GM19023 (cell line): ENCODE results near the gene SPRING1.

Experiments used
- ATAC-seq: cut with Tn5 transposase; IDR thresholded peaks from one replicate; pipeline ENCODE4 v1.9.1; 2021; ENCODE audit warnings: mild to moderate bottlenecking, moderate library complexity; ENCODE audit not compliant: unreplicated experiment

SPRING1 gene

DNA sequence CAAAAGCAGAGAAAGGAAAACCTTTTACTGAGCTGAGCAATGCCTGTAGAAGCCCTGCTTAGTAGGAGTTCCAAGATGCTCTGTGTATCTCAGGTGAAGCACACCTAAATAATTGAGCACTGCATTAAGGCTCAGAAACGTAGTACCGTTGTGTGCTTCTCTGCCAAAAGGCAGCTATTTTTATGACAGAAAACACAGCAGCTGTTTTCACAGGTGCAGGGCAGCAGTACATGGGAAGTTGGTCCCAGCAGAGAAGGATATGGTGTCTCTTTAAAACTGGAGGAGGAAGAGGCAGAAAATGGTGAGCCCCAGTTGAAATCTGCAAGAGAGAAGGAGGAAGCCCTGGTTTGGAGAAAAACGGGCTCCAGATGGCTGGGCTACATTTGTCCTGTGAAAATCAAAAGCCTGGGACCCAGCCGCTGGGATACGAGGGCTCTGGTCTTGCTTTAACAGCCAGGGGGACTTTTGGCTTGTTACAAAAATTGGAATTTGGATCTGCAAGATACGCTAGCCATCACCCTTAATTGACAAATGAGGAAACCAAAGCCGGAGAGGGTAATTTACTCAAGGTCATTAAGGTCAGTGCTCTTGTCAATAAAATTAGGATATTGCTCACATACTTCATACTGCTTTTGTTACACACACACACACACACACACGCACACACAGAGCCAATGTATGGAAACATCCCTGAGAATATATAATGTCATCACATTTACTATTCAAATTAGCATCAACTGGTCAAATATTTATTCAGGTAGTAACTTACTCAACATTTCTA, 27.3 kb downstream of the SPRING1 start:
- no peak for ATAC-seq

DNA sequence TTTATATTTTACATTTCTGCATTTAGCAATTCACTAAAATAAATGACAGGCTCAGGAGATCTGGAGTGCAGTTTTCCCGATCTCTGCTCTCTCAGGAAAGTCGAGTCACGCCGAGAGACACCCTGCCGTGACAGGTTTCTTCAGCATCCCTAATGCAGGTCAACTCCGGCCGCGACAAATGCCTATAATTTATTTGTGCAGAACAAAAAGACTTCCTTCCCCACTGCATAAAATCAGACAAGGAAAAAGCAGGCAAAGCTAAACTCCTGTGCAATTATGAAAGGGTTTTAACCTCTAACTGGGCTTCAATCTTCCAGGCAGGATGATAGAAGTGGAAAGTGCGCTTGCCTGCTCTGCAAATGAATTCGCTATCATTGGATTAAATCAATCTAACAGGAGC, 28.1 kb downstream of the SPRING1 start:
- ATAC-seq: no peak

GRCh38 chr12:116708826-116709756, 28.8 kb downstream of the SPRING1 start:
- no peak for ATAC-seq

- no peak for ATAC-seq
These were observed 30.1 kb downstream of the SPRING1 start for GRCh38 chr12:116707751-116708150.

DNA sequence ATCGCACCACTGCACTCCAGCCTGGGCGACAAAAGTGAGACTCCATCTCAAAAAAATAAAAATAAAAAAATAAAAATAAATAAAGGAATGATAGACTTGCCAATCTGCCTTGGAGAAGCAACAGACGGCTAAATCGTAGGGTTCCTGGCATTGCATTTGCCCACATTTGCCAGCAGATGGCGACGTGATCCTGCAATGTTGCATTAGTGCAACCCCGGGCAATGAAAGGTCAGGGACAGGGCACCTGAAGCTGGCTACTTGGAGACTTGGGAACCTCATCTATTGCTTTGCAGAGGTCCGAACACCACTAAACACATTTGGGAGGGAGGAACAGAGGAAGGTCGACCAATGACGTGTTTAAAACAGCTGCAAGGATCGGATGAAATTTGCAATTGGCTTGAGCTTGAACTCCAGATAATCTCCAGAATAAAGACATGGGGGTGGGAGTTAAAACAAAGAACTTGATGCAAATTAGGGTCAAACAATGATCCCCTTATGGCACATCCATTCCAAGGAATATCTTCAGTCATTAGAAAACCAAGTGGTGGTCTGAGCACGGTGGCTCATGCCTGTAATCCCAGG, 34.6 kb downstream of the SPRING1 start:
- ATAC-seq: no peak

- no peak for ATAC-seq
These were observed 36.4 kb downstream of the SPRING1 start for GRCh38 chr12:116701432-116701831.

- ATAC-seq: no peak
These were observed 37.8 kb downstream of the SPRING1 start for GRCh38 chr12:116700066-116700465.

DNA sequence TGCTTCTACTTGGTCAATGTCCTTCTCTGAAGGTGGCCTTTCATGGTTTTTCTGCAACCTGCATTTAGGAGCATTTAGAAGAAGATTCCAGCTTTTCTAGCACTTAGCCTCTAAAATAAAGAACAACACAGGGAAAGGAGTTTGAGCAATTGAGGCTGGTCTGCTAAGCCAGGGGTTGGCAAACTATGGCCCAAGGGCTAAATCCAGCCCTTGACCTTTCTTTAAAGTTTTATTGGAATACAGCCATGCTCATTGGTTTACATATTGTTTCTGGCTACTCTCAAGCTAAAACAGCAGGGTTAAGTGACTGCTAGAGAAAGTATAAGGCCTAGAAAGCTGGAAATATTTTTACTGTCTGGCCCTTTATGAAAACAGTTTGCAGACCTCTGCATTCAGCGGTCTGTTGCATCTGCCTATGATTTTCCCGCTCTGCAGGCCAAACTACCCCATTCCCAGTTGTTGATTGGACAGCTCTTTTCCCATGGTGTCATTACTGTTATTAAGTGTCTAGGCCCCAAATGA, 39.3 kb downstream of the SPRING1 start:
- no peak for ATAC-seq

DNA sequence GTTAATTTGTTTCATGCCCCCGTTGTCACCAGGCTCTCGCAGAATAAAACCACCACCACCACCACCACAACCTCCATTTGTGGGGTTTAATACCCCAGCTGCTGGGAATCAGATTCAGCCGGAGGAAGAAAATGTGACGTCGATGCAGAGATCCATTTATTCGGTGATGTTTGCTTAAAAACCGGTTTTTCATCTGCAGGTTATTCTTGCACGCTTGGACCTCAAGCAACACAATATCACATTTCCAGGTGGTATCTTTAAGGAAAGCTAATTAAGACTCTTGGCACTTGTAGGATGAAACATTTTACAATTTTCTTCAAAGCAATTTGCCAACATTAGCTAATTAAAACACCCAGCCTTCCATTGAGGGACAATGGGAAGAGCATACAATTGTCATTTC, 39.8 kb downstream of the SPRING1 start:
- ATAC-seq: no peak

DNA sequence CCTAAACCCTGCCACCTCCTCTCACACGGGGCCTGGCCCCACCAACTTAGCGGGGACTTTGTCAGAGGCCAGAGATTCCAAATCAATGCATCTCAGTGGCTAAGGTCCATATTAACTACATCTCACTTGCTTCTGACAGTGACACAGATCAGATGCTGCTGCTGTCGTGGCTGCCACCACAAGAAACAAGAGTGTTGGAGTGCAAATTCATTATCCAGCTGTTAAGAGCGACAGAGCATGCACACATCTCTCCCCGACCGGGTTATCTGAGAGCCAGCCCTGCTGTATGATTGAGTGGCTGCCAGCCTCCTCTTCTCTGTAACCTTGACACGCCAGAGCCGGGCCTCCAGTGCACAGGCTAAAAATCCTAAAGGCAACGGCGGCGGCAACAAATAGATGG, 40.2 kb downstream of the SPRING1 start:
- ATAC-seq: no peak

DNA sequence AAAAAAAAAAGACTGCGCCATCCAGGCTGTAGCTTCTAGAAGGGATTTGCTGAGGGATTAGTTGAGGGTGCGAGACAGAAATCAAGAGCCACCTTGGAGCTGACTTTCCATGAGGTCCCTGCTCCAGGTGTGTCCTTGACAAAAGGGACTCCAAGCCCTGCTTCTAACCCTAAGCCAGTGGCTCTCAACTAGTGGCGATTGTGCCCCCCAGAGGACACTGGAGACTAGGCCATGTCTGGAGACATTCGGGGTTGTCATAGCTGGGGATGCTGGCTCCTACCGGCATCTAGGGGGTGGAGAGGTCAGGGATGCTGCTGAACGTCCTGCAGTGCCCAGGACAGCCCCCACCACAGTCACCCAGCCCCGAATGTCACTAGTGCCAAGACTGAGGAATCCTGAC, 40.6 kb downstream of the SPRING1 start:
- ATAC-seq: no peak

- no peak for ATAC-seq
These were observed 42.5 kb downstream of the SPRING1 start for GRCh38 chr12:116695464-116695725.

DNA sequence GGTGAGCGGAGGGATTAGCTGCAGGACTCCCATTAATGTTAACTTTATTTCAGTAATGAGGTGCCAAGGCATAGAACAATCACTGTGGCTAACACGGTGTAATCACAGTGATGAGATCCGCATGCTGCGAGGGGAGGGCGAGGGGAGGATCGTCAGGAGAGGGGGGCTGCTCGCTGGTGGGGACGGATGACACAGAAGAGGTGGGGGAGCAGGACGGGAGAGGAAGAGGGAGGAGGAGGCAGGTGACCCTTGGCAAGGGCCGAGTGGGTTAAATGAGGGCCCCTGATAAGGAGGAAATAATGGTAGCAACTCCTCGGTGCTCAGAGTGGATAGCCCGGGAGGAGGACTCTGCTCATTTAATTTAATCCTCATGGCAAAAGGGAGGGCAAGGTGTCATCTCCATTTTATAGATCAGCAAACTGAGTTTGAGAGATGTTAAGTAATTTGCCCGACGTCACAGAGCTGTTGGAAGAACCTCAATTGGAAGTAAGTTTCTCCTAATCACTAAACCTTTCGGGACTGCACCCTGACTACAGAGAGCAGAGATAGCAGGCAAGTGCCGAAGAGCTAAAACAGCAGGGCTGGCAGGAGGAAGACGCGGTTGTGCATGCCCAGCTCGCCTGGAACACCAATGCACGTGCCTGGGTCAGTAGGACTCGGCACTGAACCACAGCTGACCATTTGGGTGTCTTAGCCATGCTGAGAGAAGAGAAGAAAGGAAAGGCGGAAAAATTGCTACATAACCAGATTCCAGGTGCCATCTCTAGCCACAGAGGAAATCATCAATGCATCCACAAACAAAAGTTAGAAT, 43.0 kb downstream of the SPRING1 start:
- no peak for ATAC-seq

DNA sequence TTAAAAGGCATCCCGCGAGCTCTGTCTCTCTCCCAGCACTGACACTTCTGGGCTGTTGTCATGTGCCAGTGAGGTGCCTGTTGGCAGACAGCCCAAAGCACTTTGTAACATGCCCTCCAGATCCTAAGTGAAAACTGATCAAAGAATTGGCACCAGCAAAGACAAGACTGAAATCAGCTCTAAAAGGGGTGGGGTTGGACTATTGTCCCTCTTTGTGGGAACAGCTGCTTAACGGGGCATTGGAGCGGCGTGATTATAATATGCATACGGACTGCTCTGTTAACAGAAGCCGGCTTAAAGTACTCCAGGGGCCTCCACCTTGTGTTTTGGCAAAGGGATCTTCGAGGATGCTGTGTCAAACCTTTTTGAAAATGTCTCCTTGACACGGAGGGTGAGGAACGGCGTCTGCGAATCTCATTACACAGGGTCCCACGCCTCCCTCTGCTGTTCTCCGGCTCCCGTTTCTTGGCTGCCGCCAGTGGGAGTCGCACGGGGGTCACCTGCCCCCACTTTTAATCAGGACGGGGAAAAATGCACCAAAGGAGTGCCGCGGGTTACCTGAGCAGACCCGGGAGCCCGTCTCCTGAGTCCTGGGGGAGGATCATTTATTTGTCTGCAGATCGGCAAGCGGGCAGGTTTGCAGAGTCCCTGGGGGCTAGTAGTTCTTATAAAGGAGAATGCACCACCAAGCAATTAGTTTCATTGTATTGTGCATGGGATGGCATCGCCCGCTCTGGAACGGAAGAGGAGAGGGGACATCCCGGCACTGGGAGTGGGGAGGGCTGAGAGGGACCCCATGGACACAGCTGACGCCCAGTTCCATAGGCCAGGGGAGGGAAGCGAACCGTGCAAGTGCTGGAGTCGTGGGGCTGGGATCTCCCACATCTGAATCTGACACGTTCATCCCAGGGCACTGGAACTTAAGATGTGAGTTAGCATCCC, 44.3 kb downstream of the SPRING1 start:
- no peak for ATAC-seq

GRCh38 chr12:116692605-116693004, 45.3 kb downstream of the SPRING1 start:
- ATAC-seq: no peak

DNA sequence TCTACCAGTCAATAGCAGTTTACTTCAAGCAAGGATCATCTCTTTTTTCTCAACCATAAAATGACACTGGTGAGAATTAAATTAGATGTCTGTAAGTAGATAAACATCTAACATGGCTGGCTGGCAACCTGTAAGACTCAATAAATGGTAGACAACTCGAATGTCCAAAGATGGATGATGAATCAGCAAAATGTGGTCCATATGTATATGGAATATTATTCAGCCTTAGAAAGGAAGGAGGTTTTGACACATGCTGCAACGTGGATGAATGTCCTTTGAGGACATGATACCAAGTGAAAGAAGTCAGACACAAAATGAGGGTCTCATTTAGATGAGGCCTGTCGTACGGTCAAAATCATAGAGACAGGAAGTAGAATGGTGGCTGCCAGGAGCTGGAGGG, 46.2 kb downstream of the SPRING1 start:
- no peak for ATAC-seq

- no peak for ATAC-seq
These were observed 46.7 kb downstream of the SPRING1 start for GRCh38 chr12:116691205-116691604.

DNA sequence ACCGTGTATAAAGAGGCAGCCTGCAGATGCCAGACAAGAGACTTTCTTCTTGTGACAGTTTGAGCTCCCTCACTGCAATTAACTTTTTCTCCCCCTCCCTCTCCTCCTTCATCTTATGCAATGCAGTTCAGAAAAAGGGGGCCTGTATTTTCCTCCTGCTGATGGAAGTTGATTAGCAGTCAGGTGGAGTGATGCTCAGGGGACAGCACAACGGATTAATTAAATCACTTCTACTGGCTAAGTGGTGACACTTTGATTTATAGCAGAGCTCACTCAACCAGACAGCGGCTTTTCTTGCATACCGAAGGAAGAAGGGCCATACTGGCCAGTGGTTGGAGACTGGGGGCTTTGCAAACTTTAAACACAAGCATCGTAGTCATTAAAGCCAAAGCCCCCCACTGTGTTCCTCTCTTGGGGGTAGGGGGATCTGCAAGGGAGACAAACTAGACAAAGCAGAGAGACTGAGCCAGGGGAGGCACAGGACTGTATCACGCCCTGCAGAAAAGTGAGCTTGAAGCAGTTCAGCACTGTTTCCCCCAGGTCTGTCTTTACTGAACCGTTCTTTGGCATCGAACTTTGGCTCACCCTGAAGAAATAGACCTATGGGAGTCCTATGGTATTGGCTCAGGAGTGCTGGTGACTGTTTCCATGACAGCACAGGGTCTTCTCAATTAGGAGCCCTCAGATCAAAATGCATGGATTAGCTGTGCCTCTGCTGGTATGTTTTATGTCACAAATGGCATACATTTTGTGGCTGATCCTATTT, 47.7 kb downstream of the SPRING1 start:
- ATAC-seq: no peak

DNA sequence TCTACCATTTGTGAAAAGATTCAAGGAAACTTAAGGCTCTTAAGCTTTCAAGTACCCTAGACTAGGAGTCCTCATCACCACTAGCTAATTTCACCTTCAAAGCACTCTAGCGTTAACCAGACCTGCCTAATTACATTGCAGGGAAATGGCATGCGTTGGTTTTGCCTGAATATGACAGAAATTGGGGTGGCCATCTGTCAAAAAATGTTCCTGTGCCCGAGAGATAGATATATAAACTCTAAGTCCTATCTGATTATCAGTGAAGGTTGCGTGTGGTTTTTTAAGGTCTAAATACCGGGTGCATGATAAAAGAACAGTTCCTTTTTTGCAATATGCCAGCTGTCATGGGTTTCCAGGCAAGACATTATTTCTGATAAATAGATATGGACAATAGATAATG, 48.3 kb downstream of the SPRING1 start:
- no peak for ATAC-seq
